Activated T-helper 1 cell treated with anti-CD3 and anti-CD28 coated beads, Interleukin-12 subunit alpha, Interleukin-12 subunit beta, Interleukin-2, Interleukin-4 antibody, amounts not matched to agents 30 ng/mL and 10 ng/mL and 1 ng/mL, durations not matched to agents 14 hours and 24 hours and 36 hours (primary cell): ENCODE results near the gene SLCO3A1. TPM values are rescaled to one million over a fixed set of nuclear protein-coding genes. Genes with fewer than 3 reads are reported as not detected.

Source experiments
- DNase-seq: peaks from one replicate; pipeline ENCODE4 v3.0.0; 2021; ENCODE audit warnings: low spot score
- H3K27ac Mint-ChIP-seq: one replicate; pipeline ENCODE4 v1.8.0; 2021; ENCODE audit warnings: mild to moderate bottlenecking, mixed read lengths
- H3K27me3 Mint-ChIP-seq: one replicate; pipeline ENCODE4 v1.8.0; 2022; ENCODE audit warnings: mild to moderate bottlenecking, moderate library complexity, mixed read lengths; ENCODE audit not compliant: insufficient read depth
- H3K36me3 Mint-ChIP-seq: one replicate; pipeline ENCODE4 v1.8.0; 2021; ENCODE audit warnings: low read depth, mixed read lengths
- H3K4me1 Mint-ChIP-seq: one replicate; pipeline ENCODE4 v1.8.0; 2021; ENCODE audit warnings: low read depth, mixed read lengths
- H3K4me3 Mint-ChIP-seq: one replicate; pipeline ENCODE4 v1.8.0; 2021; ENCODE audit warnings: mild to moderate bottlenecking, moderate library complexity, mixed read lengths
- H3K9me3 Mint-ChIP-seq: one replicate; pipeline ENCODE4 v1.8.0; 2021; ENCODE audit warnings: mixed read lengths
- intact Hi-C: fragments of 100-400 bp; cut with micrococcal nuclease; formaldehyde crosslinking; loops from one replicate; pipeline ENCODE4 v1.15.1; 2024
- total RNA-seq: library from RNA; stranded (reverse); gene quantifications from 2 replicates; pipeline ENCODE4 v1.2.3, GENCODE V29; 2022

The SLCO3A1 gene
- total RNA-seq, 1 donor from 2014 or later, result 20.0 TPM

DNA sequence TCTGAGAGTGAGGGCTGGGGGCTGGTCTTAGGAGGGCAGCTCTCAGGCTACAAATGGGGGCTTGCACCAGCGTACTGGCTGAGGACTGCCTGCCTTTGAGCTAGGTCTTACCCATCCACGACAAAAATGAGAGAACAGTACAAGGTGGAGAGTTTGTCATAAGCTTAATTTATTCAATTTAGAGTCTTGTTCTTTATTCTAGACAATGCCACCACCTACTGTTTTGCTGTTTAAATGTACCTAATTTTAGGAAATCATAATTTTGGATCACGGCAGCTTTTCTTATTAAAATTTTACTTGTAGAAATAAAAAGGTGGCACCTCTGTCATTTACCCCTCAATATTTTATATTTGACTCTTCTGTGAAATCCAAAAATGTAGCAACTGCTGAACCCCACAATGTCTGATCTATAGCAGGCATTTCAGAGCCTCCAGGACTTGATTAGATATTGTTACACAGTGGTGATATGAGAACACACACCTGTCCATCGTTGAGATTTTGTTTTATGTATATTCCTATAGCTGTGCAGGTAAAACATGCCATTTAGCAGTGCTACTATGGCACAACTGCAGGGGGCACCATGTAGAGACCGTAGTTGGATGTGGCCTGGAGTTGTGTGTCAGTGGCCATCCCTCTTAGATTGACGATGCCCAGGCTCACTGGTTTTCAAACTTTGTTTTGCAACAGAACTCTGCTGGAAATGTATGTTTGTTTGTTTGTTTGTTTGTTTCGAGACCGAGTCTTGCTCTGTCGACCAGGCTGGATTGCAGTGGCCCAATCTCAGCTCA, 88.6 kb downstream of the SLCO3A1 start:
- DNase-seq, result no peak
- H3K4me1 Mint-ChIP-seq, result peaks cover 40% of the 10 kb centered on the region
- no peak overlapping the region for H3K27ac Mint-ChIP-seq
- no peaks in the 10 kb centered on the region for H3K9me3 Mint-ChIP-seq
- intact Hi-C loops, result loop anchor here (2.0 kb wide), 4 partner anchors 19 to 639 kb away; no protein-coding TSS in a partner anchor
- no peaks in the 10 kb centered on the region for H3K27me3 Mint-ChIP-seq
- H3K4me3 Mint-ChIP-seq, result no peak overlapping the region
- peaks cover 2% of the 10 kb centered on the region for H3K36me3 Mint-ChIP-seq

DNA sequence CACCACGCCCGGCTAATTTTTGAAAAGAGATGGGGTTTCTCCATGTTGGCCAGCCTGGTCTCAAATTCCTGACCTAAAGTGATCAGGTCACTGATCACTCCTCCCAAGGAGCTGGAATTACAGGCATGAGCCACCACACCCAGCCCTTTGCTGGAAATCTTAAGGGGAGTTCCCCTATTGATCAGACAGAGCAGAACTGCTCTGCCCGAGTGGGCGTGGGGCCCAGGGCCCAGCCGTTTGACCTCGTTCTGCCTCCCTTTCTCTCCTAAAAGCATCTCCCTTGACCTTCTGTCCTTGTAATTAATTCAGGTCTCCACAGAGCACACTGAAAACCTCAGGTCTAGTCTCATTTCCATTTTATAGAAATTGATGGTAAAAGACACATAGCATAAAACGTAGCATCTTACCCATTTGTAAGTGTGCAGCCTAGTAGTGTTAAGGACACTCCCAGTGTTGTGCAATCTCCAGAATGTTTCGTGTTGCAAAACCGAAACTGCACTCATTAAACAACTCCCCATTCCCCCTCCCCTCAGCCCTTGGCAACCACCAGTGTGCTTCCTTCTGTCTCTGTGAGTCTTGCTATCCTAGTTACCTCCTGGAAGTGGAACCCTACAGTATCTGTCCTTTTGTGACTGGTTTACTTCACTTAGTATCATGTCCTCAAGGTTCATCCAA, 89.3 kb downstream of the SLCO3A1 start:
- H3K9me3 Mint-ChIP-seq, result no peaks in the 10 kb centered on the region
- peaks cover 2% of the 10 kb centered on the region for H3K36me3 Mint-ChIP-seq
- intact Hi-C loops, result loop anchor here (2.0 kb wide), 4 partner anchors 20 to 640 kb away; no protein-coding TSS in a partner anchor
- peak overlapping the region; percentile 84 for H3K27ac Mint-ChIP-seq
- peak overlapping the region; percentile 42 for H3K4me3 Mint-ChIP-seq
- DNase-seq, result peak; percentile 44
- H3K4me1 Mint-ChIP-seq, result peaks cover 40% of the 10 kb centered on the region
- H3K27me3 Mint-ChIP-seq, result no peaks in the 10 kb centered on the region

GRCh38 chr15:91944331-91944730, 90.8 kb downstream of the SLCO3A1 start:
- DNase-seq, result no peak
- Mint-ChIP-seq H3K9me3 (no peaks in the 10 kb centered on the region), H3K27ac (no peak overlapping the region), H3K36me3 (peaks cover 2% of the 10 kb centered on the region), H3K4me3 (no peak overlapping the region), H3K27me3 (no peaks in the 10 kb centered on the region), H3K4me1 (peaks cover 40% of the 10 kb centered on the region)
- intact Hi-C loops, result no loop called here

- intact Hi-C loops, result no loop called here
These were observed 91.9 kb downstream of the SLCO3A1 start for GRCh38 chr15:91945385-91945784.

DNA sequence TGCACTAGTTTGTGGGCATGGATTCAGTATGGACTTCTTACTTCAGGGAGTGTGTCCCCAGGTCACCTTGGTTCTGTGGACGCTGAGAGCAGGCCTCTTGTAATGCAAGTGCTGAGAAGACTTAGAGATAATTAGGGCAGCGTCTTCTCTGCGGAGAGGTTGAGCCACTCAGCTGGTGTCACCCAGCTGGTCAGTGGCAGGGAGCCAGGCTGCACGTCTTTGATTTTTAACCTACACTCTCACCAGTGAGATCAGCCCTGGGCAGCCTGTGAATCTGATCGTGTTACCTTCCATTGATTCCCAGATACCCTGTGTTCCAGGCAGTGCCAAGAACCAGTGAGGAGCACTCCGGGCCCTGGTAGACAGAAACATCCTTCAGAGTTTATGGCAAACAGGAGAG, 92.6 kb downstream of the SLCO3A1 start:
- intact Hi-C loops, result no loop called here
- H3K4me1 Mint-ChIP-seq, result peaks cover 26% of the 10 kb centered on the region
- no peaks in the 10 kb centered on the region for H3K27me3 Mint-ChIP-seq
- H3K36me3 Mint-ChIP-seq, result peaks cover 2% of the 10 kb centered on the region
- no peak overlapping the region for H3K27ac Mint-ChIP-seq
- no peak for DNase-seq
- no peak overlapping the region for H3K4me3 Mint-ChIP-seq
- H3K9me3 Mint-ChIP-seq, result no peaks in the 10 kb centered on the region

More at GRCh38 chr15:91945385-91945784, 91.9 kb downstream of the SLCO3A1 start:
- no peak for DNase-seq
- Mint-ChIP-seq H3K4me1 (peaks cover 31% of the 10 kb centered on the region), H3K9me3 (no peaks in the 10 kb centered on the region), H3K27ac (no peak overlapping the region), H3K4me3 (no peak overlapping the region), H3K36me3 (peaks cover 2% of the 10 kb centered on the region), H3K27me3 (no peaks in the 10 kb centered on the region)

DNA sequence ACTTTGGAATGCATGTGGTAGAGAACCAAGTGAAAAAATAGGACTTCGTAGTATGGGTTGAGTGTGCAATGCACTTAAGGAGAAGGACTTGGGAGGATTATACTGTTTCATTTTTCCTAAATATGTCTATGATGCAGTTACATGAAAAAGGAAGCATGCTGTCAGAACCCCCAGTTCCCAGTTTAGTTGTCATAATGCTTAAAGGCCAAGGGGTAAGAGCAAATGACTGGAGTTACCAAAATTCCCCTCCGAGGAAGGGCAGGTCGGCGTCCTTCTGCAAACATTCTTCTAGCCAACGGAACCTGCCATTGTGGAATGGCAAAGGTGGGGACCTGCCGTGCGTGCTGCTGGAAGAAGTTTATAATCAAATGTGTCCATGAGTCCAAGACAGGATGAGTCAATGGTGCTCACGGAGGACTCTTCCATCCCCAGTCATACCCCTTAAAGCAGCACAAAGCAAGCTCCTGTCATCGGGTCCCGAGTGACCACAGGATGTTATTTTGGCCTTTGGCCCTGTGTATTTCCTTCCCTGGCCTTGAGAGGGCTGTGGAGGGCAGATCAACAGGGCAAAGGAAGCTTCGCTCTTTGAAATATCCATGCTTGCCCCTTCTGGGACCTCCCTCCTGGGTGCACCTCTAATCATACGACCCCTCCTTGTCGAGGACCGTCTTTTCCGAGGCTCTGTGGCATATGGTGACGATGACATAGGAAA, 93.2 kb downstream of the SLCO3A1 start:
- H3K4me3 Mint-ChIP-seq, result no peak overlapping the region
- H3K4me1 Mint-ChIP-seq, result peaks cover 26% of the 10 kb centered on the region
- H3K27me3 Mint-ChIP-seq, result no peaks in the 10 kb centered on the region
- no peak for DNase-seq
- intact Hi-C loops, result no loop called here
- no peaks in the 10 kb centered on the region for H3K9me3 Mint-ChIP-seq
- no peak overlapping the region for H3K27ac Mint-ChIP-seq
- H3K36me3 Mint-ChIP-seq, result peaks cover 2% of the 10 kb centered on the region

GRCh38 chr15:91947293-91947679, 93.8 kb downstream of the SLCO3A1 start:
- DNase-seq, result no peak
- peaks cover 2% of the 10 kb centered on the region for H3K36me3 Mint-ChIP-seq
- peaks cover 29% of the 10 kb centered on the region for H3K4me1 Mint-ChIP-seq
- intact Hi-C loops, result no loop called here
- no peak overlapping the region for H3K27ac Mint-ChIP-seq
- H3K9me3 Mint-ChIP-seq, result no peaks in the 10 kb centered on the region
- no peak overlapping the region for H3K4me3 Mint-ChIP-seq
- H3K27me3 Mint-ChIP-seq, result no peaks in the 10 kb centered on the region

GRCh38 chr15:91947683-91948608, 94.4 kb downstream of the SLCO3A1 start:
- H3K4me1 Mint-ChIP-seq, result peaks cover 25% of the 10 kb centered on the region

DNA sequence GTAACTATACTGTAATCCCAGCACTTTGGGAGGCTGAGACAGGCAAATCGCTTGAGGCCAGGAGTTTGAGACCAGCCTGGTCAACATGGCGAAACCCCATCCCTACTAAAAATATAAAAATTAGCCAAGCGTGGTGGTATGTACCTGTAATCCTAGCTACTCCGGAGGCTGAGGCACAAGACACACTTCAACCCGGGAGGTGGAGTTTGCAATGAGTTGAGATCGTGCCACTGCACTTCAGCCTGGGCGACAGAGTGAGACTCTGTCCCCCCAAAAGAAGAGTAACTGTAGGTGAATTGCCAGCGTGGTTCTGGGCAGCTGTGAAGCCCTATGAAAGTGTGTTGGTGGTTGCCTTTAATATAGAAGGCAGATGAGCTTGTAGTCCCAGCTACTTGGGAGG, 95.9 kb downstream of the SLCO3A1 start:
- no peak overlapping the region for H3K4me3 Mint-ChIP-seq
- no peak for DNase-seq
- intact Hi-C loops, result no loop called here
- H3K4me1 Mint-ChIP-seq, result peaks cover 21% of the 10 kb centered on the region
- peaks cover 2% of the 10 kb centered on the region for H3K36me3 Mint-ChIP-seq
- no peaks in the 10 kb centered on the region for H3K9me3 Mint-ChIP-seq
- H3K27ac Mint-ChIP-seq, result no peak overlapping the region
- no peaks in the 10 kb centered on the region for H3K27me3 Mint-ChIP-seq

More at GRCh38 chr15:91947683-91948608, 94.4 kb downstream of the SLCO3A1 start:
- H3K9me3 Mint-ChIP-seq, result no peaks in the 10 kb centered on the region
- no peaks in the 10 kb centered on the region for H3K27me3 Mint-ChIP-seq
- peaks cover 2% of the 10 kb centered on the region for H3K36me3 Mint-ChIP-seq
- intact Hi-C loops, result no loop called here
- DNase-seq, result no peak
- H3K4me3 Mint-ChIP-seq, result no peak overlapping the region
- H3K27ac Mint-ChIP-seq, result no peak overlapping the region

DNA sequence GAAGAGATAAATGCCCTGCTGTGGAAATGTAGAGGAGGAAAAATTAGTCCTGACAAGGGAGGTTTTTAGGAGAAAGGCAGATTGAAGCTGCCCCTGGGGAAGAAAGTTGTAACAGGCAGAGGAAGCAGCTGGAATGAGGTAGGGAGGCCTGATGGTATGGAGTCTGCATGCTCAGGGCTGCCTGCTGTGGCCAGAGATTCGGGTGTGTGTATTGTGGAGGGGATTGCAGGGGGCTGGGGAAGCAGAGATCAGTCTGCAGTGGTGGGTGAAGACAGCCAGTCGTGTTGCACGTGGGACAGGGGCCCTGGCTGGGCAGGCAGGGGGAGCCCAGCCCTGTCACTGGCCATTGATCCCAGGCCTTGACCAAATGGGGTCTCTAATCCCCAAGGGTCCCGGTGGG, 96.5 kb downstream of the SLCO3A1 start:
- H3K4me1 Mint-ChIP-seq, result peaks cover 20% of the 10 kb centered on the region
- no peak overlapping the region for H3K27ac Mint-ChIP-seq
- no peak for DNase-seq
- no peak overlapping the region for H3K4me3 Mint-ChIP-seq
- H3K9me3 Mint-ChIP-seq, result no peaks in the 10 kb centered on the region
- no peaks in the 10 kb centered on the region for H3K27me3 Mint-ChIP-seq
- H3K36me3 Mint-ChIP-seq, result peaks cover 2% of the 10 kb centered on the region
- intact Hi-C loops, result no loop called here

DNA sequence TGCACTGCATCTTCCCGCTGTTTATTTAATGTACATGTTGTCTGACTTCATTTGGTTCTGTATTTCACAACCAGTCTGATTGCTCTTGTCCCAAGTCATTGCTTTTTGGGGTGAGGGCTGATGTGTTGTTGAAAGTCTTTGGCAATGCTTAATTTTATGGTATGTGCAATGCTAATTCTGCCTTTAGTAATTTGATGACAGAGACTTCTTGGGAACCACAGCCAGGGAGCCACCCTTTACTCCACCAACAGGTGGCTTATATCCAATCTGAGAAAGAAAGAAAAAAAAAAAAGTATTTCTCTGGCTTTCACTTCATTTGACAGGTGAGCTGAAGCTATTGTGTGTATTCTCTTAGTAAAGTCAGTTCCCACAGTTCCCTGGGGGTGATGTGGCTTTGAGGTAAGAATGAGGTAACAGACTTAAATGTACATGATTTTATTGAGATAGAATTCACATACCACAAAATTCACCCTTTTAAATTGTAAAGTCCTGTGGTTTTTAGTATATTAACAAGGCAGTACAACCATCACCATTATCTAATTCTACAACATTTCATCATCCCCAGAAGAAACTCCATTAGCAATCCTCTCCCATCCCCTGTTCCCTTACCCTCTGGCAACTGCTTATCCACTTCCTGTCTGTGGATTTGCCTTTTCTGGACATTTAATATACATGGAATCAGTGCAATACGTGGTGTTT, 97.3 kb downstream of the SLCO3A1 start:
- no peak for DNase-seq
- Mint-ChIP-seq H3K9me3 (no peaks in the 10 kb centered on the region), H3K4me1 (peaks cover 20% of the 10 kb centered on the region), H3K27ac (no peak overlapping the region), H3K36me3 (no peaks in the 10 kb centered on the region), H3K4me3 (no peak overlapping the region), H3K27me3 (no peaks in the 10 kb centered on the region)
- intact Hi-C loops, result no loop called here

- Mint-ChIP-seq H3K27me3 (no peaks in the 10 kb centered on the region), H3K36me3 (no peaks in the 10 kb centered on the region), H3K4me3 (no peak overlapping the region), H3K4me1 (peaks cover 20% of the 10 kb centered on the region), H3K9me3 (no peaks in the 10 kb centered on the region), H3K27ac (no peak overlapping the region)
- intact Hi-C loops, result no loop called here
- no peak for DNase-seq
These were observed 98.7 kb downstream of the SLCO3A1 start for GRCh38 chr15:91952216-91952615.
